Panc1 (cell line): Measurements from ENCODE around the gene TBC1D25.

Experiments used
- POLR2AphosphoS5 ChIP-seq: IDR thresholded peaks from 2 replicates; pipeline ENCODE4 v1.6.1; 2012; ENCODE audit warnings: mild to moderate bottlenecking, low read depth, low read length, moderate library complexity
- SIN3A ChIP-seq: IDR thresholded peaks from 2 replicates; pipeline ENCODE4 v1.6.1; 2012; ENCODE audit warnings: low read depth, mild to moderate bottlenecking, low read length, moderate library complexity, borderline replicate concordance; ENCODE audit not compliant: insufficient read depth
- TF ChIP-seq, protein P1 (sequence below): fragments of 450-650 bp; IDR thresholded peaks from 2 replicates; pipeline ENCODE4 v1.5.1; 2017; ENCODE audit warnings: mild to moderate bottlenecking
- TF ChIP-seq, protein P2 (sequence below), 2 experiments: IDR thresholded peaks; 2 replicates each; pipeline ENCODE4 v1.6.1; 2011 to 2012; ENCODE audit warnings: low read depth in 2 of 2, control low read depth in 1 of 2, low read length in 1 of 2, mild to moderate bottlenecking in 1 of 2, moderate library complexity in 1 of 2; ENCODE audit not compliant: insufficient read depth in 1 of 2

DNA sequence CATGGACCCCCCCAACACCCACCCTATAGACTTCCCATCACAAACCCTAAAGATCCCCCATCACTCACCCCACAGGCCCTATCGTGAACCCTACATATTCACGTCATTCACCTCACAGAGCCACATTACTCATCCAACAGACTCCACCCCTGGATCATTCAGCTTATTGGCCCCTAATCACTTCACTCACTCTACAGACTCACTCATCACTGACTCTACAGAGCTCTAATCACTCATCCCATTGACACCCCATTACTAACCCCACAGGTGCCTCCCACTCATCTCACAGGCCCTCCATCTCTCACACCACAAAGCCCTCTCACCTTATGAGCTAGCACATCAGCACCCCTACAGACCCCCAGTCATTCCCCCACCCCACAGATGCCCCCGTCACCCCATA lies 6.3 kb upstream of the TBC1D25 start:
- TF ChIP-seq, protein P1, sequence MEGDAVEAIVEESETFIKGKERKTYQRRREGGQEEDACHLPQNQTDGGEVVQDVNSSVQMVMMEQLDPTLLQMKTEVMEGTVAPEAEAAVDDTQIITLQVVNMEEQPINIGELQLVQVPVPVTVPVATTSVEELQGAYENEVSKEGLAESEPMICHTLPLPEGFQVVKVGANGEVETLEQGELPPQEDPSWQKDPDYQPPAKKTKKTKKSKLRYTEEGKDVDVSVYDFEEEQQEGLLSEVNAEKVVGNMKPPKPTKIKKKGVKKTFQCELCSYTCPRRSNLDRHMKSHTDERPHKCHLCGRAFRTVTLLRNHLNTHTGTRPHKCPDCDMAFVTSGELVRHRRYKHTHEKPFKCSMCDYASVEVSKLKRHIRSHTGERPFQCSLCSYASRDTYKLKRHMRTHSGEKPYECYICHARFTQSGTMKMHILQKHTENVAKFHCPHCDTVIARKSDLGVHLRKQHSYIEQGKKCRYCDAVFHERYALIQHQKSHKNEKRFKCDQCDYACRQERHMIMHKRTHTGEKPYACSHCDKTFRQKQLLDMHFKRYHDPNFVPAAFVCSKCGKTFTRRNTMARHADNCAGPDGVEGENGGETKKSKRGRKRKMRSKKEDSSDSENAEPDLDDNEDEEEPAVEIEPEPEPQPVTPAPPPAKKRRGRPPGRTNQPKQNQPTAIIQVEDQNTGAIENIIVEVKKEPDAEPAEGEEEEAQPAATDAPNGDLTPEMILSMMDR: no peak
- TF ChIP-seq POLR2AphosphoS5 (no peak), SIN3A (no peak)
- TF ChIP-seq, protein P2, sequence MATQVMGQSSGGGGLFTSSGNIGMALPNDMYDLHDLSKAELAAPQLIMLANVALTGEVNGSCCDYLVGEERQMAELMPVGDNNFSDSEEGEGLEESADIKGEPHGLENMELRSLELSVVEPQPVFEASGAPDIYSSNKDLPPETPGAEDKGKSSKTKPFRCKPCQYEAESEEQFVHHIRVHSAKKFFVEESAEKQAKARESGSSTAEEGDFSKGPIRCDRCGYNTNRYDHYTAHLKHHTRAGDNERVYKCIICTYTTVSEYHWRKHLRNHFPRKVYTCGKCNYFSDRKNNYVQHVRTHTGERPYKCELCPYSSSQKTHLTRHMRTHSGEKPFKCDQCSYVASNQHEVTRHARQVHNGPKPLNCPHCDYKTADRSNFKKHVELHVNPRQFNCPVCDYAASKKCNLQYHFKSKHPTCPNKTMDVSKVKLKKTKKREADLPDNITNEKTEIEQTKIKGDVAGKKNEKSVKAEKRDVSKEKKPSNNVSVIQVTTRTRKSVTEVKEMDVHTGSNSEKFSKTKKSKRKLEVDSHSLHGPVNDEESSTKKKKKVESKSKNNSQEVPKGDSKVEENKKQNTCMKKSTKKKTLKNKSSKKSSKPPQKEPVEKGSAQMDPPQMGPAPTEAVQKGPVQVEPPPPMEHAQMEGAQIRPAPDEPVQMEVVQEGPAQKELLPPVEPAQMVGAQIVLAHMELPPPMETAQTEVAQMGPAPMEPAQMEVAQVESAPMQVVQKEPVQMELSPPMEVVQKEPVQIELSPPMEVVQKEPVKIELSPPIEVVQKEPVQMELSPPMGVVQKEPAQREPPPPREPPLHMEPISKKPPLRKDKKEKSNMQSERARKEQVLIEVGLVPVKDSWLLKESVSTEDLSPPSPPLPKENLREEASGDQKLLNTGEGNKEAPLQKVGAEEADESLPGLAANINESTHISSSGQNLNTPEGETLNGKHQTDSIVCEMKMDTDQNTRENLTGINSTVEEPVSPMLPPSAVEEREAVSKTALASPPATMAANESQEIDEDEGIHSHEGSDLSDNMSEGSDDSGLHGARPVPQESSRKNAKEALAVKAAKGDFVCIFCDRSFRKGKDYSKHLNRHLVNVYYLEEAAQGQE (IDR thresholded peaks at IDR 0.05; ENCODE audit: insufficient read depth in 1 of 2, low read depth in 2 of 2, low read length in 1 of 2): no peak
